Progenitor cell of endocrine pancreas (in vitro differentiated cells): ENCODE data around the gene ISYNA1. TPM values are rescaled to one million over a fixed set of nuclear protein-coding genes. Genes with fewer than 3 reads are reported as not detected.

Experiments
- DNase-seq: peaks from one replicate; pipeline ENCODE4 v3.0.0; 2021; ENCODE audit warnings: low spot score; ENCODE audit not compliant: unreplicated experiment
- H3K27ac Mint-ChIP-seq: 2 replicates; pipeline ENCODE4 v1.8.0; 2021; ENCODE audit warnings: mild to moderate bottlenecking, moderate library complexity, mixed read lengths
- H3K27me3 Mint-ChIP-seq: 2 replicates; pipeline ENCODE4 v1.8.0; 2021; ENCODE audit warnings: mixed read lengths
- H3K36me3 Mint-ChIP-seq: 2 replicates; pipeline ENCODE4 v1.8.0; 2022; ENCODE audit warnings: mixed read lengths; ENCODE audit not compliant: insufficient read depth
- H3K4me1 Mint-ChIP-seq: 2 replicates; pipeline ENCODE4 v1.8.0; 2021; ENCODE audit warnings: low read depth, mixed read lengths
- H3K4me3 Mint-ChIP-seq: 2 replicates; pipeline ENCODE4 v1.8.0; 2021; ENCODE audit warnings: low read depth, mild to moderate bottlenecking, moderate library complexity, mixed read lengths
- H3K9me3 Mint-ChIP-seq: 2 replicates; pipeline ENCODE4 v1.8.0; 2021; ENCODE audit warnings: low read depth, mixed read lengths
- CTCF ChIP-seq: fragments of 200-600 bp; sonication (generic); IDR thresholded peaks from one replicate; pipeline ENCODE4 v1.5.0; 2021; ENCODE audit warnings: antibody characterized with exemption, mild to moderate bottlenecking; ENCODE audit not compliant: unreplicated experiment
- total RNA-seq: library from RNA; stranded (reverse); gene quantifications from 2 replicates; pipeline ENCODE4 v1.2.1, GENCODE V29; 2021

ISYNA1 gene
- total RNA-seq, 1 donor from 2014 or later = 234 TPM

DNA sequence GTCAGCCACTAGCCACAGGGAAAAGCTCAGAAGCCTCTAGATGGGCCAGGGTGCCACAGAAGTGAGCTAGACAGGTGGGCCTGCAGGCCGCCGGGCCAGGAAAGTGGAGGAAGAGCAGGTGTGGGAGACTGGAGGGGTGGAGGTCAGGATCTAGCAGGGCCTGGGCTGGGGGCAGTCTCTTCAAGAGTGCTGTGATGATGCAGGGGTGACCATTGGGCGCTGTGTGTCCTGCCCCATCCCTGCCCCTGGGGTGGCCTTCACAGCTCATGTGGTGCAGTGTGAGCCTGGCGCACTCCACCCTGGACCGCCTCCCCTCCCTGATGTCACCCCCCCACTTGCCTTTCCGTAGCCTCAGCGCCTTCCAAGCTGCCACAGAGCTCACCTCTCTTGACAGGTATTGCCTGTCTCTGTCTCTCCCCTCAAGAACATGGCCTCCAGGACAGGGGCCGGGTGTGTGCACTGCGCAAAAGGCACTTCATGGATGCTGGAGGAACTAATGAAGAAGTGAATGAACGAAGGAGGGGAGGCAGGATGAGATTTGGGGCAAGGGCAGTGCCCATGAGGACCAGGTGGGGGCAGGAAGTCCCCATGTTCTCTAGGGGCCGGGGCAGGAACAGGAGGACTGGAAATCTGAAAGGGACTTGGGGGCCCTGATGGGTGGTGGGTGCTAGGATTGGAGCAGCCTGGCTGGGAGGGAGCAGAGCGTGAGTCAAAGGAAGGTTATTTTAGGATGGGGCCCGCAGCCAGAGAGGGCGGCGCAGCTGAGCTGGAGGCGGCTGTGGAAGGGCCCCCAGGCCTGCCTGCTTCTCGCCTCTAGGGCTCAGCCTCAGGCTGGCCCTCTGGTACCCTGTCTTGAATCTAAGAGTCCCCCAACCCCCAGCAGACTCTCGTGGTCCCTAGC lies 12.2 kb downstream of the ISYNA1 start:
- Mint-ChIP-seq H3K4me1 (peaks cover 1% of the 10 kb centered on the region), H3K36me3 (no peaks in the 10 kb centered on the region), H3K9me3 (no peaks in the 10 kb centered on the region), H3K4me3 (no peak overlapping the region), H3K27ac (no peak overlapping the region), H3K27me3 (peaks cover 20% of the 10 kb centered on the region)
- DNase-seq = no peak
- TF ChIP-seq CTCF = no peak

DNA sequence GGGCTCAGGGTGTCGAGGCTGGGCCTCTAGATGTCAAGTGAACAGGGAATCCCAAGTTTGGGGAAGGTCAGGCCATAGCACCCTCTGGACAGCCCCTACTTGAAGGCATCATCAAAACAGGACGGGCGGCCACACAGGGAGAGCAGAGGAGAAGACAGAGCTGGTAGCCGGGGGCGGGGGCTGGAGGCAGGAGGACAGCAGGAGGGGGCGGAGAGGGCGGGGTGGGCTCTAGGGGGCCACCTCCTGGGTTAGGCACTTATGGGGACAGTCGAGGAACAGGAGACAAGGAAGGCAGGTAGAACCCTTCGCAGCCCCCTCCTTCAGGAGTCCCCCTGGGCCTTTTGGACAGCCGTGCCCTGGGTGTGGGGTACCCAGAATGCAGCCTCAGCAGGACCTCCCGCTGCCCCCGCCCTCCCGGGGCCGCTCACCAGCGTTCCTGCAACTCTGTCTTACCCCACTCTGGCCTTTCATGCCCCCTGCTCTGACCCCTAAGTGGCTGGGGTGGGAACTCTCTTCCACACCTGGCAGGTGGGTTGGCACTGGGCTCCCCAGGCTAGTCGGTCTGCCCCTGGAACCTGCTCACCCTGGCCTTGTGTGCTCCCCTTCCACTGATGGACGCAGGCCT lies 12.9 kb downstream of the ISYNA1 start:
- no peak for TF ChIP-seq CTCF

DNA sequence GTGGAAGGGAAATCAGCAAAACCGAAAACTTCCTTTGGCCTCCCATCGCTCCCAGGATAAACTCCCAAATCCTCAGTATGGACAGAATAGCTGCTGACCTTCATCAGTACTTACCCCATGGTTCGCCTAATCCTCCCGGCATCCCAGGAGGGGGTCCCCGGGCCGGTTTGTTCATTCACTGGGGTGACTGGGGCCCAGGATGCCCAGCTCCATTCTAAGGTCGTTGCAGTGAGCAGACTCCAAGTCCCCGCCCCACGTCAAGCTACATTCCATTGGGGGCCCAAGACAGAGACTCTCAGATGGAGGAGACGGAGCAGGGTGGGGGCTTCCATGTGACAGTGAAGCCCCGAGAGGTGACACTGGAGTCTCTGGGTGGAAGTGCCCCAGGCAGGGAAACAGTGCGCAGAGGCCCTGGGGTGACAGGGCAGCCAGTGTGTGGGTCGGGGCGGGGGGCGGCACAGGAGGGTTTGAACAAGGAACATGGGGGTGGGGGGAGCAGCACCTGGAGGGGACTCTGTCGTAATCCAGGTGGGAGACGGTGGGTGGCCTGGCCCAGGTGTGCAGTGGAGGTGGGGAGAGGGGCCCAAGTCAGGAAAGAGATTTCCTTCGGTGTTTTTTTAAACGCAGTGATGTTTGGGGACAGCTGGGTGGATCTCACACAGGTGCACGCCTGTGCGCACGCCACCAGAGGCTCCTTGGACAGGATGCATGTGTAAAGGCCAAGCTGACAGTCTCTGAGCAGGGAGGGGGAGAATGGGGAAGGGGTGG lies 13.6 kb downstream of the ISYNA1 start:
- H3K27ac Mint-ChIP-seq = no peak overlapping the region
- H3K4me1 Mint-ChIP-seq = peaks cover 2% of the 10 kb centered on the region
- TF ChIP-seq CTCF = no peak
- H3K4me3 Mint-ChIP-seq = no peak overlapping the region
- H3K27me3 Mint-ChIP-seq = peaks cover 27% of the 10 kb centered on the region
- no peak for DNase-seq
- H3K36me3 Mint-ChIP-seq = no peaks in the 10 kb centered on the region
- H3K9me3 Mint-ChIP-seq = no peaks in the 10 kb centered on the region

More for the DNA sequence above, 12.9 kb downstream of the ISYNA1 start:
- no peak for DNase-seq
- H3K27ac Mint-ChIP-seq = no peak overlapping the region
- H3K9me3 Mint-ChIP-seq = no peaks in the 10 kb centered on the region
- H3K36me3 Mint-ChIP-seq = no peaks in the 10 kb centered on the region
- H3K4me1 Mint-ChIP-seq = peaks cover 2% of the 10 kb centered on the region
- peaks cover 27% of the 10 kb centered on the region for H3K27me3 Mint-ChIP-seq
- H3K4me3 Mint-ChIP-seq = no peak overlapping the region

DNA sequence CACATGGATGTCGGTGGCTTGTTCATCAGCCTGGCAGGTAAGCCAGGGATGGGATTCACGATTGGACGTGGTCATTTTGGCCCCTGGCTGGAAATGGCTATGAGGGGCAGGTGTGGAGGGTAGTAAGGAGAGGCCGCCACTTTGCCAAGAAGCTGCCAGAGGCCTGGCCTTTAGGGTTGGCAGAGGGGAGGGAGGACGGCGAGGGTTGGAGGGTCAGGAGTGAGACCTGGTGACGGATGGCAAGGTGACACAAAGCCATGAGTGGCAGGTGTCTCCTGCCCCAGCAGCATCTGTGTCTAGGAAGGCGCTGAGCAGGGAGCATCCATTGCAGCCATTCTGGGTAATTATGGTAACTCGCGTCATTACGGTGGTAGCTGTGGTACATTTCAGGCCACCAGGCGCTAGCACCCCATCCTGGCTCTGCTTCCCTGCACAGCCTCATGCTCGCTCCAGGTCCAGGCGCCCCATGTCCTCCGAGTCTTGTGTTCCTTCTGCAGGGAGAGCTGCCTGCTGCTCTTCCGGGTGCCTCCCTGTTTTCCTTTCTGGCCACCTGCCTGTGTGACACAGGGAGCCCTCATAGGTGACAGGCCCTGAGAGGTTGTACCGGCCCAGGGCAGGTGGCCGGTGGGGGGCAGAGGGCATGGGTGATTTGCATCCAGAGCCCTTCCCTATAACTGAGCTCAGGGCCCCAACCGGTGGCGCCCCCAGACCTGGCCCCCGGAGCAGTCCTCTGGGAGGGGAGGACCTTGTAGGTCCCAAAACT lies 14.5 kb downstream of the ISYNA1 start:
- H3K9me3 Mint-ChIP-seq = no peaks in the 10 kb centered on the region
- DNase-seq = no peak
- no peaks in the 10 kb centered on the region for H3K36me3 Mint-ChIP-seq
- no peak overlapping the region for H3K4me3 Mint-ChIP-seq
- peaks cover 4% of the 10 kb centered on the region for H3K4me1 Mint-ChIP-seq
- peaks cover 32% of the 10 kb centered on the region for H3K27me3 Mint-ChIP-seq
- H3K27ac Mint-ChIP-seq = peak overlapping the region; percentile 59
- no peak for TF ChIP-seq CTCF
